ENCODE measurements around the gene FAM50A. TPM values are rescaled to one million over a fixed set of nuclear protein-coding genes. Genes with fewer than 3 reads are reported as not detected.

Gene FAM50A
- total RNA-seq, 4 donors from 2014 or later, result 47.7 to 63.5 (median 56.7) TPM

DNA sequence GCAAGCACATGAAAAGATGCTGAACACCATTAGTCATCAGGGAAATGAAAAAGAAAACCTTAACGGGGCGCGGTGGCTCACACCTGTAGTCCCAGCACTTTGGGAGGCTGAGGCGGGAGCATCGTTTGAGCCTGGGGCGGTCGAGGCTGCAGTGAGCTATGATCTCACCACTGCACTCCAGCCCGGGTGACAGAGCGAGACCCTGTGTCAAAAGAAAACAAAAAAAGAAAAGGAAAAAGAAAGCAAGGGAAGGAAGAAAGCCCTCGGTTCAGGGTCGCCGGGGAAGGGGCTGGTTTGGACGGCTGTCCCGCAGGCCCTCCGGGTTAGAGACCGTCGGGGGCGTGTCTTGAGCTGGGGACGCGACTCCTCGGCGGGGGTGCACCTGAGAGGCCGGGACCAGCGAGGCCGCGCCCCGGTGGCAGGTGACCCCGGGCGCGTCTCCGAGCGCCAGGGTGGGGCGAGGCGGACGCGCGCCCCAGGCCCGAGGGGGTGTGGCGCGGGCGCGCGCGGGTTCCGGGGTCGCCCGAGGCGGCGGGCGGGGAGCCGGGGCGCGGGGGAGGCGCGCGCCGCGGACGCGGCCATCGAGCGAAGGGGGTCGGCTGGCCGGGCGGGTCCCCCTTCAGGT lies 13.7 kb downstream of the FAM50A start:
- no peaks in the 10 kb centered on the region for H3K27me3 ChIP-seq
- WGBS, result 50% methylated on average over 54 of the region's 65 CpGs
- H3K9me3 ChIP-seq, result no peaks in the 10 kb centered on the region
- H3K36me3 ChIP-seq, result peaks cover 0 to 16% (median 6%) of the 10 kb centered on the region in 4 donors
- TF ChIP-seq, protein P1, sequence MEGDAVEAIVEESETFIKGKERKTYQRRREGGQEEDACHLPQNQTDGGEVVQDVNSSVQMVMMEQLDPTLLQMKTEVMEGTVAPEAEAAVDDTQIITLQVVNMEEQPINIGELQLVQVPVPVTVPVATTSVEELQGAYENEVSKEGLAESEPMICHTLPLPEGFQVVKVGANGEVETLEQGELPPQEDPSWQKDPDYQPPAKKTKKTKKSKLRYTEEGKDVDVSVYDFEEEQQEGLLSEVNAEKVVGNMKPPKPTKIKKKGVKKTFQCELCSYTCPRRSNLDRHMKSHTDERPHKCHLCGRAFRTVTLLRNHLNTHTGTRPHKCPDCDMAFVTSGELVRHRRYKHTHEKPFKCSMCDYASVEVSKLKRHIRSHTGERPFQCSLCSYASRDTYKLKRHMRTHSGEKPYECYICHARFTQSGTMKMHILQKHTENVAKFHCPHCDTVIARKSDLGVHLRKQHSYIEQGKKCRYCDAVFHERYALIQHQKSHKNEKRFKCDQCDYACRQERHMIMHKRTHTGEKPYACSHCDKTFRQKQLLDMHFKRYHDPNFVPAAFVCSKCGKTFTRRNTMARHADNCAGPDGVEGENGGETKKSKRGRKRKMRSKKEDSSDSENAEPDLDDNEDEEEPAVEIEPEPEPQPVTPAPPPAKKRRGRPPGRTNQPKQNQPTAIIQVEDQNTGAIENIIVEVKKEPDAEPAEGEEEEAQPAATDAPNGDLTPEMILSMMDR (IDR thresholded peaks at IDR 0.05), result no peak
- TF ChIP-seq EP300 (IDR thresholded peaks at IDR 0.05) (no peak), POLR2AphosphoS5 (IDR thresholded peaks at IDR 0.05) (no peak), POLR2A (IDR thresholded peaks at IDR 0.05; ENCODE audit: low read depth) (no peak)
- H3K27ac ChIP-seq (replicated peaks in 1 of 4), result peak overlapping the region; percentile 69 to 75 (median 72)
- H3K4me3 ChIP-seq, result peak overlapping the region; percentile 59 to 72 (median 63)
- DNase-seq (ENCODE audit: extremely low spot score), result no peak
- peaks cover 0 to 21% (median 17%) of the 10 kb centered on the region in 4 donors for H3K4me1 ChIP-seq
- intact Hi-C loops (cut with DNase I), result no loop called here

DNA sequence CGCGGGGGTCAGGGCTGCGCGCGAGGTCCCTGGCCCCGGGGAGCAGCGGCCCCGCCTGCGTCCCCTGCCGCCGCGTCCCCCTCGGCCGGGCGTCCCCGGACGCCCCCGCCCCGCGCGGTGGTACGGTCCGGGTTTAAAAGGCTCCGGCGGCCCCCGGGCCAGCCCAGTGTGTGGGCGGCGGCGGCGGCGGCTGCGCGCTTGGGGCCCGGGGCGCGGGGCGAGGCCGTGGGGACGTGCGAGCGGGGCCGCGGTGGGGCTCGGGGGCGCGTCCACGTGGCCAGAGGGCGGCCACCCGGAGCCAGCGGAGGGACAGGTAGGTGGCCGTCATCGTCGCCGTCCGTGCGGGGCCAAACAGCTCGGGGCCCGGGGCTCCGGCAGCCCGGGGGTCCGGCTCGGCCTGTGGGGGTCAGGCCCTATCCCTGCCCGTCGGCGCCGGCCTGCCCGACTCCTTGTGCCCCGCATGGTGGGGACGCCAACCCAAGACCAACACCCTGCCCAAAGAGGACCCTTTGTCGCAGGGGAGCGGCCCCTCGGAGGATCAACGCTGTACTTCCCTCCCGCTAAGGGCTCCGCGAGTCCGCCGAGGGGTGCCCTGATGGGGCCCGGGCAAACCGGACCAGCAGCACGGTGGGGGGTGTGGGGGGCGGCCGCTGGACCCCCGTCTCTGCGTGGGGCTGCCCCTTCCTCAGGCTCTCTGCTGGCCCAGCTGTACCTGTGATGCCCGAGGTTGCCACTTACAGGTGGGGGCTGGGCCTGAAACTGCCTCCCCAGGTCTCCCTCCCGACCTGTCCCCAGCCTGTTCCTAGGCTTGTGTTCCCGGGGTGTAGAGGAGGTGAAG lies 14.4 kb downstream of the FAM50A start, which contains the start of gene PLXNA3:
Gene PLXNA3 (plus strand): TSS at position 166 of the 838 bp plus-strand sequence. CDS start 1,903 bp downstream, outside the sequence.
- intact Hi-C loops (cut with DNase I), result no loop called here

DNA sequence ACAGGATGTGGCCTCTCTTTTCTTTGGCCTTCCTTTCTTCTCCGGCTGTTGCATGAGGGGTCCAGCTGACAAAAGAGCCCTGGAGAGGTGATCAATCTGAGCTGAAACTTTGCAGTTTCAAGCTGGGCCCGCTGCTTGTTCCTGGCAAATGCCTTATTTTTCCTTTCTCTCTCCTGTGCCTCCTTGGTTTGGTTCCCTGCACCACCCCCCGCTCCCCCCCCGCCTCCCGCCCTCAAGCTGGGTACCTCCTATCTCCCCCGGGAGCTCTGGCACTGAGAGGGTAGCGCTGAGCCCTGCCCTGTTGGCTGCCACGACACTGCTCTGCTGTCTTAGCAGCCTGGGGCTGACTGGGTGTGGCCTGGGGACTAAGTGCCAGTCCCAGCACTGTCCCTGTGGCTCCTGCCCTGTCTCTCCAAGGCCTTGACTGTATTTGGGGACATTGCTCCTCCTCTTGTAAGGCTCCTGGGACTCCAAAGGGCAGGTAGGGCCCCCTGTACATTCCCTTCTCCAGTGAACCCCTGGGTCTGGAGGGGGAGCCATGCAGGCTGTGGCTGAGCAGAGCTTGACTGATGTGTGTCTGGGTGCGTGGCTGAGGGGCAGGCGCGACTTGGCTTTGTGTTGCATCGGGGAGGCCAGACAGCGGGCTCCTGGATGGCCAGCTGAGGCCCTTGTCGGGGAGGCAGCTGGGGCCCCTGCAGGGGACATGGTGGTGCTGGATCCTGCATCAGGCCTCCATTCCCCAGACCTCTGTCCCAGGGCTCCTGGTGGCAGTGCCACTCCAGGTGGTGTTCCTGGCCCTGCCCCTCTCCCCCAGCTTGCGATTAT lies 15.2 kb downstream of the FAM50A start:
- intact Hi-C loops (cut with DNase I), result no loop called here
- 63% methylated on average over 15 of the region's 15 CpGs for WGBS
- TF ChIP-seq POLR2A (IDR thresholded peaks at IDR 0.05; ENCODE audit: low read depth) (no peak), POLR2AphosphoS5 (IDR thresholded peaks at IDR 0.05) (no peak), EP300 (IDR thresholded peaks at IDR 0.05) (no peak)
- TF ChIP-seq, protein P1 (IDR thresholded peaks at IDR 0.05), result no peak
- Histone ChIP-seq H3K27me3 (no peaks in the 10 kb centered on the region), H3K9me3 (no peaks in the 10 kb centered on the region), H3K36me3 (peaks cover 0 to 22% (median 9%) of the 10 kb centered on the region in 4 donors), H3K4me3 (peak overlapping the region; percentile 59 to 72 (median 63)), H3K27ac (replicated peaks in 1 of 4) (peak overlapping the region; percentile 69 to 75 (median 72)), H3K4me1 (peaks cover 0 to 21% (median 17%) of the 10 kb centered on the region in 4 donors)
- DNase-seq (ENCODE audit: extremely low spot score), result no peak

More for the DNA sequence above, 14.4 kb downstream of the FAM50A start, which contains the start of gene PLXNA3:
- TF ChIP-seq EP300 (IDR thresholded peaks at IDR 0.05) (no peak), POLR2AphosphoS5 (IDR thresholded peaks at IDR 0.05) (peak; percentile 26 to 29), POLR2A (IDR thresholded peaks at IDR 0.05; ENCODE audit: low read depth) (no peak)
- H3K27ac ChIP-seq (replicated peaks in 1 of 4), result peak within 1 kb of the TSS; percentile 69 to 75 (median 72)
- DNase-seq (ENCODE audit: extremely low spot score), result no peak
- peaks cover 0 to 16% (median 6%) of the 10 kb centered on the region in 4 donors for H3K36me3 ChIP-seq
- 50% methylated on average over 8 of the region's 88 CpGs for WGBS
- no peaks in the 10 kb centered on the region for H3K9me3 ChIP-seq
- H3K4me1 ChIP-seq, result peaks cover 0 to 21% (median 17%) of the 10 kb centered on the region in 4 donors
- H3K27me3 ChIP-seq, result no peaks in the 10 kb centered on the region
- H3K4me3 ChIP-seq, result peak within 1 kb of the TSS; percentile 59 to 72 (median 63)

DNA sequence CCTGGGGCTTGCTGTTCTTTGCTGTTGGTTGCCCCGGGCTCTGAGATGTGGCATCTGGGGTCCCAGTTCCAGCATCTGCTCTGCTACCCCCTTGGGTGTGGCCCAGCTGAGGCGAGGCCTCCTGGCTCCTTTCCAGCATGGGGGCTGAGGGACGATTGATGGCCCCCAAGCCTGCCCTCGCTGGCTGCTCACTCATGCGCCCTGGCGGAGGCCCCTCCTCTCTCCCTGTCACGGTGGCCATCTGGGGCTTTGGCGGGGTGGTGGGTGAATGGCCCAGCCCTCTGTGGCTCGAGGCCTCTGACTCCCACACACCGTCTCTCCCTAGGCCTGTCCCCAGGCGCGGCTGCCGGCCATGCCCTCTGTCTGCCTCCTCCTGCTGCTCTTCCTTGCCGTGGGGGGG lies 15.9 kb downstream of the FAM50A start:
- no peaks in the 10 kb centered on the region for H3K27me3 ChIP-seq
- TF ChIP-seq EP300 (IDR thresholded peaks at IDR 0.05), result no peak
- TF ChIP-seq, protein P1 (IDR thresholded peaks at IDR 0.05), result no peak
- no peak for TF ChIP-seq POLR2AphosphoS5 (IDR thresholded peaks at IDR 0.05)
- WGBS, result 74% methylated on average over 10 of the region's 14 CpGs
- peaks cover 0 to 21% (median 17%) of the 10 kb centered on the region in 4 donors for H3K4me1 ChIP-seq
- intact Hi-C loops (cut with DNase I), result no loop called here
- H3K36me3 ChIP-seq, result peaks cover 0 to 29% (median 12%) of the 10 kb centered on the region in 4 donors
- H3K27ac ChIP-seq (replicated peaks in 1 of 4), result peak overlapping the region in 1 of 4 donors; percentile 75
- no peak for DNase-seq (ENCODE audit: extremely low spot score)
- no peaks in the 10 kb centered on the region for H3K9me3 ChIP-seq
- H3K4me3 ChIP-seq, result peak overlapping the region; percentile 59 to 72 (median 63)

Measured in esophagus muscularis mucosa (tissue), 4 donors.